GM19193 (cell line): ENCODE data around the gene PITPNB.

Experiments used
- POLR2A ChIP-seq: IDR thresholded peaks from 4 replicates; pipeline ENCODE4 v1.6.1; 2011; ENCODE audit not compliant: insufficient read depth, insufficient read length; ENCODE audit errors: extremely low read depth

Gene PITPNB

DNA sequence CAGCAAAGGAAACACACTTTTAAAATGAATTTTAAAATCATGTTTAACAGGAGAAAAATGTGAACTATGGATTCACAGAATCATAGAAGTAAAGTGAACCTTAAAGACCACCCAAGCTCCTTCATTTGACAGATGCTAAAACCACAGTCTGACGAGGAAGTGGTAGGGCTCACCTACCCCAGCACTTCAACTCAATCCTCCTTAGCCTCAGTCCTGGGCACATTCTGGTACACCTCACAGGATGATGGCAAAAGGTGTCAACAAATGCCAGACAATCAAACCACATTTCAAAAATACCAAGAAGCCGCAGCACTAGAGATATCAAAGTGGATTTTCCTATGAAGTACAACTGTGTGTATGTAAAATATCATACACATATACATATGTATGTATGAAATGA, 43.1 kb downstream of the PITPNB start:
- no peak for TF ChIP-seq POLR2A

DNA sequence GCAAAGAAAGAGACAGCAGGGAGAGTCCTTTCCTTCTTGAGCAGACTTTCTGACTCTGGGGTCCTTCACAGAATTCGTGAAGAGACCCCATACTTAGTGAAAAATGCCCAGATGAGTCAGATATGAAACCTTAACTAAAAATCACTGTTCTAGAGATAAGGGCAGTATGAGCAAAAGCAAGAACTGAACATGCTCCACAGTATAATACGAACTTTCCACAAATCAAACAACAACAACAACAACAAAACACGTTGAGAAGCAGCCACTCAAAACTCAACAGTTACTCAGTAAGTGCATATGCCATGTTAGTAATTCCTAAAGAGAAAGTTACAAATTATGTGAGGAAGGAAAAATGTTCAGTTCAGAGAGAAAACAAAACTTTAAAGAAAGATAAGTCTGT, 44.3 kb downstream of the PITPNB start:
- TF ChIP-seq POLR2A, result no peak

DNA sequence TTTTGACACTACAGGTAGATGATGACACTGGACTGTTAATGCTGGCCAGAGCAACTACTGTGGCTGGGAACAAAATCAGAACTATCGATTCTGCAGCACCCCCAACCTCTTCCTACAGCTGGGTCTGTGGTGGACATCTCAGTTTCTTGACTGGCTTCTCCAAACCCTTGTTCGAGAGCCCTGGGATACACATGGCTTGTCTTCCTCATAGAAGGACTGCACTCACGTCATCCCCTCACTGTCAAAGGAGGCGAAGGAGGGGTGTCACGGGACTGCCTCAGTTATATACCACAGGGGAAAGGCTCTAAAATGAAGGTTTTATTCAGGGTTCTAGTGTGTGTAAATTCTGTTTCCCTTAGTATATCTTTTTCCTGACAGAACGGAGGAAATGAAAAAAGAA, 44.9 kb downstream of the PITPNB start:
- TF ChIP-seq POLR2A, result no peak

DNA sequence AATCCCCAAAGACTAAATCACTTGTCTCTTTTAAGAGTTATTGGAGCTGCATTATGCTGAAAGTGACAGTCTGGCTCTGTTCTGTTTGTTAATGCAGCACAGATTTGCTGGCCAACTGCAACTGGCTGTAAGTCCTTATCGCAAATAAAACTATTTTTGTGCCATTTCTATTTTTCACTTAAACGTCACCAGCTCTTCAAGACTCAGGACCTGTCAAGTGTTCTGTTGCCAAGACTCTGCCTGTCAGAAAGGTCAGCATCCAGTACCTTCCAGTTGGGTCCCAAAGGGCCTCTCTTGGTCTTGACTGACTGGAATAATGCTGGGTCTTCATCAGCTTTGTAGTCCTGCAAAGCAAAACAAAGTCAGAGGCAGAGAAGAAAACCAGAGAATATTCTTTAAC, 45.6 kb downstream of the PITPNB start:
- no peak for TF ChIP-seq POLR2A

DNA sequence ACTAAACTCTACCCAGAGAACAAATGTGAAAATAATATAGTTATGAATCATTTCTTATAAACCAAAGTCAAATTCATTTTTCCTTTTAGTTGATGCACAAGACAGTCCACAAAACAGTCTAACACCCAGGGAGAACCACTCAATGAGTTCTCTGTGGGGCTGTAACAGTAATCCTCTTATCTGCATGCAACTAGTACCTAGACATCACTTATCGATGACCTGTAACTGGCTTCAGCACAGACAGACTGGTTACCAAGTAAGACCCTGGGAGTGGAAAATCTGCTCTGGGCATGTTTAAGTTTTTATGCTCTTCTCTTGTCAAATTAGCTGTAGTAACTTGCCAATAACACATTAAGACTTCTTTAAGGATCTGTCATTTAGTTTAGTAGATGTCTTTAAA, 46.6 kb downstream of the PITPNB start:
- no peak for TF ChIP-seq POLR2A

DNA sequence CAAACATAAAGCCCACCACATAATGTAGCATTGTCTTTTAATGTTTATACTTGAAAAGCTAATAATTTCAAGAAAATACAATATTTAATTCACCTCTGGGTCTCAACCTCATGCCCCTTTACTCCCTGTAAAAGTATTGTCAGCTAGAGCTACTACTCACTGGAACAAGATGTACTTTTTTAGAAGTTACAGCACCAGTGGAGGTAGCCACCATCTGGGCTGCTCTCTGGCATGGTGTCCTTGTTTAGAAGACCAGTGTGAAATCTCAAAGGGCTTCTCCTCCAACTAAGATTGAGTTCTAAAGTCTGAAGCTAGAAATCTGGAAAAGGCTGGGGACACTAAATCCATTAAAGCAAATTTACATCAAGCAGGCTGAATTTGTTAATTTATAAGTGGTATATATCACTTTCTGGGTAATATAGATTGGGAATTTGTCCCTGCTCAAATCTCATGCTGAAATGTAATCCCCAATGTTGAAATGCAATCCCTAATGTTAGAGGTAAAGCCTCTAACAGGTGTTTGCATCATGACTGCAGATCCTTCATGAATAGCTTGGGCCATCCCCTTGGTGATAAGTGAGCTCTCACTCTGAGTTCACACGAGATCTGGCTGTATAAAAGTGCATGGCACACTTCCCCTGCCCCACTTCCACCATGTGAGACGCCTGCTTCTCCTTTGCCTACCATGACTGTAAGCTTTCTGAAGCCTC, 47.6 kb downstream of the PITPNB start:
- no peak for TF ChIP-seq POLR2A

DNA sequence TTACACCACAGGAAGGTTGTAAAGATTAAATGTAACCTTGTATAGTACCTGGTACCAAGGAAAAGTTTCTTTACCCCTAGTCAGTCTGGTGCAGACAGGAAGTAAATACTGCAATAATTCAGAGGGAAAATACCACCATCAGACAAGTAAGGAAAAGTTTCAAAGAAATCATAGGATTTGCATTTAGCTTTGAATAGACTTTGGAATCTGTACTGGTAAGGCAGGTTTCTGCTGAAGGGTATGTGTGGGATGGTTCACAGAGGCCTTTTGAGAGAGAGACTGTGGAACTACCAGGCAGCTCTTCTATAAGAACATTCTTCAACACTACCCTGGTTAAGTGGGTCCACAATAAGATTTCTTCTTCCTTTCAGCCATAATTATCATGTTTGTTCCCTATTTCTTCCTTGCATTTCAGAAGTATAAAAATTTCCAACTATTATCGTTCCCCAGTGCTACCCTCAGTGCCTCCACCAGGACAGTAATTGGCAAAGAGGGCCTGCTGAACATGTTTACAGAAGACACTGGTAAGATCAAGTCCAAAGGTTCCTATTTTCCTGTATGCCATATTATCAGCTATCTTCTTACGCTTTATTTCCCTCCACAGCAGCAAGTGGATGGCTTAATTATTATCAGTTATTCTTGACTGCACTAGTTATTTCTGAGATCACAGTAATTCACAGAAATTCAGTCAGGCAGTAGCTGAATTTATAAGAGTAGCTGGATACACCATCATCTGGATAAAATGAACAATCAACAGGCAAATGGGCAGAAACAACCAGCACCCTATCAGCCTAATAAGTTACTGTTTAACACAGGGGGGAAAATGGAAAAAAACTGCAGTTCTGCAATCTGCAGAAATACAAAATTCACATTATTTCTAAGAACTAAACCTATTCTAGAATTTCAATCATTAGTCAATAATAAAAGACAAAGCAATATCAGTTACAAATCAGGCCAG, 48.5 kb downstream of the PITPNB start:
- TF ChIP-seq POLR2A, result no peak

DNA sequence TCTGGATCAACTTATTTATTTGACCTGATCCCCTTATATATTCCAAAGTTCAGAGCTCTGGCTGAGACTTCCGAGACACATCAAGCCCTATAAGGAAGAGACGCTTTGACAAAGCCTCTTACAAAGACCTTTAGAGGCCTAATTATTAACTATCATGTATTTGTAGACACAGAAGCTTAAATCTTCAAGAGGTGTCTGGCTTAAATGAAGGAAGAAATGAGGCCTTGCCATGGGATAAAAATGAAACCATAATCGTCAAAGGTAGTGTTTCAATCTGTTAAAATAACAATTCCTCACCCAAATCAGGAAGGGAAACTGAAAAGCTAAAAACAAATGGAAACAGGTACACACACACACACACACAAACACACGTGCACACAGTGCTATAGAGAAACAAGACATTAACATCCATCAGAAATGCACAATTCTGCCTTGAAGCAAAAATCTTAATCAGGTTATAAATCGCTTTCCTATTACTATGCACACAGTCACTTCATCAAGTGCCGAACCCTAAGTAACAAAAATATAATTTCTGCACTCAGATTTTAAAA, 50.2 kb downstream of the PITPNB start:
- TF ChIP-seq POLR2A, result no peak

DNA sequence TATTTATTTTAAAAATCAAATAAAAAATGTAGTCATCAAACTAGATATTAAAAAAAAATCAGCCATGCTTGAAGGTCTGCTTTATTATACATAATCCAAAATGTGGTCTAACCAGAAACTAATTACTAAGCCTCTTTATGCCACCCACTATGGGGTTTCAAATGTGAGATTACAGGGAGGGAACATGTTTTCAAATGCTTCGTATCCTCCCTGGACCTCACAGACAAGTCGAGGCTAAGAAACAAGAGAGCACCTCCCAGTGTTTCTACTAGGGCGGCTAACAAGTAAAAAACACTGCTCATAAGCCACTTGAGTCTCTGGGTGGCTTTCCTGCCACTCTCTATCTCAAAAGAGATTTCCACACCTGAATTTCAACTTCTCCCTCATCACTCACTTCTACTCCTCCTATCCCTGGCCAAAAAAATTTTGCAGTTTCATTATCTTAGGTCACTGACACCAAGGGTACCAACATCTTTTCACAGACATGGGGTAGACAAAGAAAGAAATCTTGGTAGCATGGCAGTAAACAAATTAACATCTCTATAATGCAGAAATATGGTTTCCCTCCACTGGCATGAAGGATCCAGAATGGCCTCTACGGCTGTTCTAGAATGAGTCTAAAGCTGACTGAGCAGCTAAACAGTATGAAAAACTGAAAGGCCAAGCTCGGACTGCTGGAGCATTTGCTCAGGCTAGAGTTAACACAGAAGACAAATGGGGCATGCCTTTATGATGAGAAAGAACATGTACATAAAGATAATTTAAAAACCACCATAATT, 50.9 kb downstream of the PITPNB start:
- no peak for TF ChIP-seq POLR2A

DNA sequence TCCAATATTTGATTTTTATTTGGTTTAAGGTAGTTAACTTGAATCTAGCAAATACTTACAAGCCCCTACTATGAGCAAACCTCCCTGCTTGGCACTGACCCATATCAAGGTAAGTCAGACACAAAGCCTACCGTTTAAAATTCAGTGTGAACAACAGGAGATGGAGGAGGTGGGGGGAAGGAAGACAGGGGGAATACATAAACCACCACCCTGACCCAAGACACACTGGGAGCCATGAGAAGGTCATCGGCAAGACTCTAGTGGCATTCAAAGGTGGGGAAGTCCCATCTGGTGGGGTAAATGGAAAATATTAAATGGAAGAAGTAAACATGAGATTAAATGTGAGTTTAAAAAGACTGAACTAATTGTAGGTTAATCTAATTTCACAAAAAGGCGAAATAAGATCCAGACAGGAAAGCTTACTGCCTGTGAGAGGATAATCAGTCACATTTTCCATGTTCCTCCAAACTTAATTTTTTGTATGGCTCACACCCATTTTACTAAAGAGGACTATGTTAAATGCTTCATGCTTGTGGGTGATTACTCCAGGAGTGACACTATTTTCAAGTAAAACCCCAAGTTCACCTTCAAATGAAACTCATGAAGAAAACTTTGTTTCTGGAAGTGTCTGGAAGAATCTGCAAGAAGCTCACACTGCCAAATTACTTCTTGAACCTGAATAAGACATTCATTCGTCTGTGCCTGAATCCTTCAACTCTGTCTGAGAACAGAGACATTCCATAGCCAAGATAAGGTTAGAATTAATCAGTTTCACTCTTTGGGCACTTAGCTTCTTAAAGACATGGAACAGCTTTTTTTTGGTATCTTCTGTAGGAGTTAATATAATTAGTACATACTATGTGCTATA, 51.7 kb downstream of the PITPNB start:
- no peak for TF ChIP-seq POLR2A

DNA sequence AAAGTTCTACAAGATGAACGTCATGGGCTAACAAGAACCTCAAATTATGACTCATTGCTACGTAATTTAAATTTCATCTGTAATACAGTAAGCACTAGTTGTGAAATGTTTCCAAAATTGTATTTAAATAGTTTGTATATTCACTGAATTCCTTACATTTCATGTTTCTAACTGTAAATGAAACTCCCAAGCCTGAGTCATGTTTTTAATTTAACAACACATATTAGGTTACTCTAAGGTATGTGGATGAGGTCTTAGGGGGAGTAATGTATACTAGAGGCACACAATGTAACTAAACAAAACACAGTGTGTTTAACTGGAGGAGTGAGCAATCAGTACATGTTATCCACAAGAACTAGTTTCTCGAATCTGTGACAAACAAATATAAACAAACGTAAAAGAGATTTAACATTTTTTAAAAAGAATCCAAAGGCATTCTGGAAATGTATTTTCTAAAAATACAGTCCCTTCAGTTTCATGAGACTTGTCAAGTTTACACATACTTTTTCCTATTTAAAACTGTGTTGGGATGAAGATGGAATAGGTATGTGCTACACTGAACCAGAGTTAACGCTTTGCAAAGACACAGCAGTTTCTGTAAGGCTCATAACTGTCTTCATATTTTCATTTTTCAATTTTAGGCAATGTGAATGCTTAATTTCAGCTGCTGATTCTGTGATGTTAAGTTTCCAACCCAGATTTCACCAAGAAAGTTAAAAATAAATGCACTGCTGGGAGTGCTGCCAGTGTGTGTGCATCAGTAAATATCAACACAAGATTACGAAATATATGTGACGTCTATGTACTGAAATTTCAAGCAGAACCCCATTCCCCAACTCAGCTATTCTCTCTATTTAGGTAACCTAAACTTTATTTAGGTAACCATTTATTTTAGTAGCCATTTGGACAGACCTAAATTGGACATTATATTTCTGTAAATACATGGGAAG, 52.6 kb downstream of the PITPNB start:
- no peak for TF ChIP-seq POLR2A

DNA sequence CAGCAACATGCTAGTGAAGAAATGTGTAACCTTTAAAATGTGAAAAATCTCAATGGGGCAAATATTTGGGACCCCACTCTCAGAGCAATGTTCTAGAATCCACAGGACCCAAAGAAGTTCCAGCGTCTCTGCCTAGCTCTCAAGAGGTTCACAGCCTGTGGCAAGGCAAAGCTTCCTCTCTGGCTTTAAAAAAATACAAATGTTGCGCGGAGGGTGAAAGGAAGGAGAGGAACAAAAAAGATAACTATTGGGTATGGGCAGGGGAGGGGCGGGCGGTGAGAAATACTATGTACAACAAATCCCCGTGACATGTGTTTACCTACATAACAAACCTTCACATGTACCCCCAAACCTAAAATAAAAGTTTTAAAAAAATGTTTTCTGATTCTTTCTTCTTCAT, 53.6 kb downstream of the PITPNB start:
- no peak for TF ChIP-seq POLR2A

DNA sequence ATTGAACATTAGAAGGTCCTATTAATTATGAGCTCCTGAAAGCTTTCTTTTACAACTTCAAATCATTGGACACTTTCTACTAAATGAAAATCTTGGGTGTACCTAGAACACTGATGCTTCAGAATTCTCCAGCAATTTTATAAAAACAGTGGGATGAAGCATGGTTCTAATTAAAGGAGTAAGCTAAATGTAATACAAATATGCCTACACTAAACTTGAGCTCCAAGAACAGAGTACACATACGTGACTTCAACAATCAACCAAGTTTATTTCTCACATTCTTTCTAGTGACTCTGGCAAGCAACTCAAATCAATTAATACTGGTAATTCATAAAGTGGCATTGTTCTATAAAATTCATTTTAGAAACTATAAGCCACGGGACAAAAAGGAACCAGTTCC, 55.5 kb downstream of the PITPNB start:
- no peak for TF ChIP-seq POLR2A

DNA sequence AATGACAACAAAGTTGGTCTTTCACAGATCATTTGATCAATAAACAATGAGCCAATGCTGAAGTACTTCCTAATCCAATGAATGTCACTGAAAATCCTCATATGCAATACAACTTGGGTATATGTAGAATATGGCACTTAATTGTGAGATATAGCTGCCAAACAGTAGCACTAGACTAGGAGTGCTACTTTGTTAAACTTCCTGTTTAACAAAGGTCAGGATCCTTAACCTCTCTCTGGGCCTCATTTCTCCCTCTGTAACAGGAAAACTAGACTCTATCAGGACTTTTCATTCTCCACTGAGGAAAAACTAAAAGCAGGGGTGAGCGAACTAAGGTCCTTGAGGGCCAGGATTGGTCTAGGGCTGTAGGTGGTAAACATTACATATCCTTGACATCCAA, 56.1 kb downstream of the PITPNB start:
- TF ChIP-seq POLR2A, result no peak

DNA sequence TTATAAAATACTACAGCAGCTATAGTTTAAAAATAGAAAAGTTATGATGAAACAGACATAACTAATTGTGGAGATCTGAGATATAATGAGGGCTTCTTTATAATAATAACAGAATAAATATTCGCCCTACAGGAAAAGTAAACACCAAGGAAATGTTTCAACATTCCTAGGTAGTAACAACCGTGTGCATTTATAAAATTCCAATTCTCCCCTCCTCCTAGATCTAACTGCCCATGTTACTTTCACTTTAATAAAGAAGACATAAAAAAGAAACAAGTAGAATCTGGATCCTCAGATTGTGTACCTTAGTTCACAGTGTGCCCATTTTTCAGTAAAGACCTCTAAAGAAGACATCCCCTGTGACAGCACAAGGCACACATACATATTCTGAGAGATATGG, 59.7 kb downstream of the PITPNB start:
- no peak for TF ChIP-seq POLR2A
